Transverse colon (tissue), 4 donors: ENCODE measurements around the gene CARD6. TPM values are rescaled to one million over a fixed set of nuclear protein-coding genes. Genes with fewer than 3 reads are reported as not detected.

Experiments
- DNase-seq: peaks from one replicate; pipeline ENCODE4 v3.0.0-alpha.2; 2019
- H3K27ac ChIP-seq, 4 donors: fragments of 200-600 bp; sonication (generic); 2 replicates each; pipeline ENCODE4 v1.5.1; 2016 to 2018; ENCODE audit warnings: inconsistent platforms in 4 of 4
- H3K27me3 ChIP-seq: fragments of 200-600 bp; sonication (generic); 2 replicates; pipeline ENCODE4 v1.5.1; 2017; ENCODE audit warnings: inconsistent platforms
- H3K36me3 ChIP-seq, 4 donors: fragments of 200-600 bp; sonication (generic); 2 replicates each; pipeline ENCODE4 v1.5.1; 2017 to 2019; ENCODE audit warnings: inconsistent platforms in 4 of 4
- H3K4me1 ChIP-seq, 4 donors: fragments of 200-600 bp; sonication (generic); 2 replicates each; pipeline ENCODE4 v1.5.1; 2017 to 2020; ENCODE audit warnings: inconsistent platforms in 4 of 4
- H3K4me3 ChIP-seq, 4 donors: fragments of 200-600 bp; sonication (generic); 1 replicate in 1 of 4; 2 replicates in 3 of 4; pipeline versions ENCODE4 v1.5.1 to v1.6.1; 2017 to 2019; ENCODE audit warnings: inconsistent platforms in 4 of 4
- H3K9me3 ChIP-seq, 2 donors: fragments of 200-600 bp; sonication (generic); 2 replicates each; pipeline ENCODE4 v1.5.1; 2017 to 2019; ENCODE audit warnings: inconsistent platforms in 2 of 2
- CTCF ChIP-seq, 5 experiments: fragments of 200-600 bp in 3 of 5; fragments of 450-650 bp in 2 of 5; sonication (generic) in 3 of 5; IDR thresholded peaks; 1 replicate in 2 of 5; 2 replicates in 3 of 5; pipeline ENCODE4 v1.5.1; 2016 to 2017; ENCODE audit warnings: antibody characterized with exemption in 5 of 5, inconsistent platforms in 3 of 5, mild to moderate bottlenecking in 2 of 5, moderate library complexity in 1 of 5
- EP300 ChIP-seq: sonication (generic); formaldehyde crosslinking; IDR thresholded peaks from one replicate; pipeline ENCODE4 v1.6.1; 2017; ENCODE audit warnings: antibody characterized with exemption, low read depth
- POLR2A ChIP-seq: fragments of 450-650 bp; IDR thresholded peaks from one replicate; pipeline ENCODE4 v1.6.1; 2016; ENCODE audit warnings: antibody characterized with exemption, mild to moderate bottlenecking, moderate library complexity
- POLR2AphosphoS5 ChIP-seq, 3 donors: sonication (generic); formaldehyde crosslinking; IDR thresholded peaks; one replicate each; pipeline ENCODE4 v1.6.1; 2016; ENCODE audit warnings: antibody characterized with exemption in 3 of 3
- WGBS, 2 donors: methylation state at CpG; one replicate each; pipeline ENCODE4 v1.1.5; 2018; ENCODE audit warnings: low coverage in 1 of 2; 5-methylcytosine and 5-hydroxymethylcytosine counted together
- in situ Hi-C, 4 donors: fragments of 200-750 bp; cut with MboI; loops; one replicate each; pipeline versions ENCODE4 v1.15.0 to v1.15.1; 2017; ENCODE audit warnings: low sequenced_read_pairs in 3 of 4, low pct_ligation_motif_present in 1 of 4, low pct_unique_long_range_greater_than_20kb in 1 of 4
- intact Hi-C: fragments of 100-400 bp; cut with DNase I; formaldehyde crosslinking; loops from one replicate; pipeline ENCODE4 v1.15.1; 2023; ENCODE audit warnings: low total_unique reads
- total RNA-seq, 4 donors: library from RNA; depleted of rRNA; stranded (reverse); fragments of >200 nt; gene quantifications; one replicate each; pipeline ENCODE4 v1.1.0, GENCODE V29; 2016

The CARD6 gene
- total RNA-seq, 4 donors from 2014 or later: 0.60 to 4.4 (median 3.0) TPM

- Histone ChIP-seq H3K4me1 (peaks cover 11 to 23% (median 13%) of the 10 kb centered on the region in 4 donors), H3K4me3 (no peak overlapping the region), H3K9me3 (no peaks in the 10 kb centered on the region), H3K36me3 (peaks cover 0 to 57% (median 22%) of the 10 kb centered on the region in 4 donors), H3K27me3 (no peaks in the 10 kb centered on the region), H3K27ac (no peak overlapping the region)
- DNase-seq: no peak
- intact Hi-C loops (no loop called here), in situ Hi-C loops (no loop called here)
- TF ChIP-seq EP300: no peak
- WGBS, 2 donors: 52 to 68% methylated on average over 4 of the region's 4 CpGs
Measured at GRCh38 chr5:40831346-40832210, 9.6 kb upstream of the CARD6 start.

- TF ChIP-seq CTCF (IDR thresholded peaks at IDR 0.05) (no peak), POLR2AphosphoS5 (IDR thresholded peaks at IDR 0.05) (no peak), EP300 (no peak), POLR2A (no peak)
- Histone ChIP-seq H3K36me3 (peaks cover 0 to 56% (median 20%) of the 10 kb centered on the region in 4 donors), H3K4me3 (no peak overlapping the region), H3K27ac (no peak overlapping the region), H3K27me3 (no peaks in the 10 kb centered on the region), H3K4me1 (peaks cover 11 to 23% (median 13%) of the 10 kb centered on the region in 4 donors), H3K9me3 (no peaks in the 10 kb centered on the region)
- in situ Hi-C loops: no loop called here
- DNase-seq: no peak
- intact Hi-C loops: no loop called here
- 77 to 79% methylated on average over 4 of the region's 4 CpGs for WGBS, 2 donors
Measured at GRCh38 chr5:40832345-40832744, 8.8 kb upstream of the CARD6 start.

- Histone ChIP-seq H3K4me3 (peak overlapping the region; percentile 50 to 61 (median 55)), H3K36me3 (peaks cover 0 to 41% (median 19%) of the 10 kb centered on the region in 4 donors), H3K9me3 (no peaks in the 10 kb centered on the region), H3K4me1 (peaks cover 11 to 23% (median 13%) of the 10 kb centered on the region in 4 donors), H3K27ac (peak overlapping the region; percentile 88 to 94 (median 92)), H3K27me3 (no peaks in the 10 kb centered on the region)
- intact Hi-C loops: no loop called here
- in situ Hi-C loops: no loop called here
- no peak for TF ChIP-seq CTCF (IDR thresholded peaks at IDR 0.05)
- TF ChIP-seq POLR2AphosphoS5 (IDR thresholded peaks at IDR 0.05): no peak
- TF ChIP-seq POLR2A: no peak
- no peak for TF ChIP-seq EP300
- no peak for DNase-seq
- 22 to 25% methylated on average over 7 to 13 of the region's 13 CpGs for WGBS, 2 donors
Measured at GRCh38 chr5:40833712-40834229, 7.4 kb upstream of the CARD6 start.

GRCh38 chr5:40834391-40834848 is 6.7 kb upstream of the CARD6 start:
- H3K36me3 ChIP-seq: peaks cover 0 to 35% (median 17%) of the 10 kb centered on the region in 4 donors
- intact Hi-C loops (no loop called here), in situ Hi-C loops (no loop called here)
- peaks cover 11 to 23% (median 13%) of the 10 kb centered on the region in 4 donors for H3K4me1 ChIP-seq
- peak overlapping the region; percentile 50 to 61 (median 55) for H3K4me3 ChIP-seq
- 0% methylated on average over 11 to 21 of the region's 21 CpGs for WGBS, 2 donors
- no peak for TF ChIP-seq CTCF (IDR thresholded peaks at IDR 0.05)
- H3K27me3 ChIP-seq: no peaks in the 10 kb centered on the region
- H3K27ac ChIP-seq: peak overlapping the region; percentile 88 to 94 (median 92)
- DNase-seq: peak; percentile 29
- no peaks in the 10 kb centered on the region for H3K9me3 ChIP-seq
